CD4-positive, alpha-beta T cell treated with Interleukin-4 for 4 hours (primary cell): Measurements from ENCODE around the gene TLCD1.

Experiments used
- DNase-seq: peaks from one replicate; pipeline ENCODE4 v3.0.0-alpha.2; 2020

TLCD1 gene

DNA sequence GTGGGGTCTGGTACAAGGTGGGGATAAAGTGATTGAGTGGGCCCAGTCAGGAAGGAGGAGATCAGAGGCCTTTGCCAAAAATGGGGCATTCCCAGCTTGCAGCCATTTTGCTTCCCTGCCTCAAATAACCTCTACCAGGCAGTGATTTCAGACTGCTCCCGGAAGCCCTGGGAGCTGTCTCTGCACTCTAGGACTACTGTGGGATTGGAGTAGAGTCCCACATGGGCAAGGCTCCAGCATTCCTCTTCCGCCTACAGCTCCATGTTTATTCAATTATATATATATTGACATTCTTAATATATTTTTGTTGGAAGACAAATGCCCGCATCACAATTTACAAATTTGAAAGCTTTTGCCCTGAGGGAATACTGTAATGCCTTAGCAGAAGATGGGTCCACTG, 50.5 kb downstream of the TLCD1 start:
- DNase-seq, result no peak
